HEK293 (cell line): ENCODE measurements around the gene DSP.

ENCODE experiments used
- CTCF ChIA-PET: fragments of 350-600 bp; formaldehyde crosslinking; extraction: SDS; loops from one replicate; lab custom pipeline; 2021; ENCODE audit warnings: antibody characterized with exemption; lab: Yijun Ruan, JAX
- POLR2A ChIA-PET: fragments of 300-600 bp; formaldehyde crosslinking; extraction: SDS; loops from one replicate; lab custom pipeline; 2020; ENCODE audit warnings: antibody characterized with exemption, inconsistent platforms; lab: Yijun Ruan, JAX
- H3K27ac ChIP-seq: fragments of 200-500 bp; sonication (Bioruptor generic); 2 replicates; pipeline ENCODE4 v1.5.1; 2014; ENCODE audit warnings: low read depth, low read length, control low read depth, inconsistent platforms; ENCODE audit errors: extremely low read depth
- H3K36me3 ChIP-seq, 2 experiments: fragments of 200-500 bp in 1 of 2; sonication (Bioruptor generic) in 1 of 2; 1 replicate in 1 of 2; 2 replicates in 1 of 2; pipeline ENCODE4 v1.5.1; 2014 to 2017; ENCODE audit warnings: inconsistent platforms in 2 of 2, low read length in 2 of 2; ENCODE audit not compliant: control insufficient read depth in 2 of 2, insufficient read depth in 1 of 2
- H3K4me1 ChIP-seq: fragments of 200-500 bp; sonication (Bioruptor generic); 2 replicates; pipeline ENCODE4 v1.5.1; 2014; ENCODE audit warnings: mild to moderate bottlenecking, low read length, inconsistent platforms; ENCODE audit not compliant: control insufficient read depth, insufficient read depth
- H3K4me3 ChIP-seq: 2 replicates; pipeline ENCODE4 v1.5.1; 2011; ENCODE audit warnings: low read depth, mild to moderate bottlenecking, control low read depth, low read length, moderate library complexity
- H3K9me3 ChIP-seq: fragments of 200-500 bp; sonication (Bioruptor generic); 2 replicates; pipeline ENCODE4 v1.5.1; 2014; ENCODE audit warnings: low read depth, low read length, inconsistent platforms; ENCODE audit not compliant: control insufficient read depth, insufficient read depth
- MEIS1 ChIP-seq: sonication (generic); formaldehyde crosslinking; IDR thresholded peaks from 2 replicates; pipeline ENCODE4 v1.8.1; 2022; ENCODE audit warnings: missing genetic modification reagents, mild to moderate bottlenecking, borderline replicate concordance
- MZF1 ChIP-seq: fragments of 450-650 bp; formaldehyde crosslinking; IDR thresholded peaks from 2 replicates; pipeline ENCODE4 v1.5.1; 2017; ENCODE audit warnings: missing biosample characterization, missing genetic modification characterization, borderline replicate concordance
- PRDM1 ChIP-seq: fragments of 450-650 bp; formaldehyde crosslinking; IDR thresholded peaks from 2 replicates; pipeline ENCODE4; 2016; ENCODE audit warnings: missing biosample characterization, missing genetic modification characterization
- SCRT2 ChIP-seq: fragments of 450-650 bp; formaldehyde crosslinking; IDR thresholded peaks from 2 replicates; pipeline ENCODE4 v1.5.1; 2016; ENCODE audit warnings: missing biosample characterization, missing genetic modification characterization
- SP2 ChIP-seq: fragments of 450-650 bp; formaldehyde crosslinking; IDR thresholded peaks from 2 replicates; pipeline ENCODE4 v1.5.1; 2016; ENCODE audit warnings: missing biosample characterization, missing genetic modification characterization
- ZFP41 ChIP-seq: fragments of 450-650 bp; formaldehyde crosslinking; IDR thresholded peaks from 2 replicates; pipeline ENCODE4 v1.5.1; 2016; ENCODE audit warnings: missing biosample characterization, missing genetic modification characterization, borderline replicate concordance
- ZNF121 ChIP-seq: fragments of 450-650 bp; formaldehyde crosslinking; IDR thresholded peaks from 2 replicates; pipeline ENCODE4 v1.5.1; 2016; ENCODE audit warnings: missing biosample characterization, missing genetic modification characterization
- ZNF155 ChIP-seq: fragments of 450-650 bp; formaldehyde crosslinking; IDR thresholded peaks from 2 replicates; pipeline ENCODE4 v1.5.1; 2016; ENCODE audit warnings: missing biosample characterization, missing genetic modification characterization
- ZNF157 ChIP-seq: fragments of 450-650 bp; formaldehyde crosslinking; IDR thresholded peaks from 2 replicates; pipeline ENCODE4 v1.5.1; 2016; ENCODE audit warnings: missing biosample characterization, missing genetic modification characterization
- ZNF169 ChIP-seq: fragments of 450-650 bp; formaldehyde crosslinking; IDR thresholded peaks from 2 replicates; pipeline ENCODE4 v1.5.1; 2016; ENCODE audit warnings: missing biosample characterization, missing genetic modification characterization
- ZNF221 ChIP-seq: fragments of 450-650 bp; formaldehyde crosslinking; IDR thresholded peaks from 2 replicates; pipeline ENCODE4 v1.5.1; 2017; ENCODE audit warnings: missing biosample characterization, missing genetic modification characterization, borderline replicate concordance
- ZNF324 ChIP-seq: fragments of 450-650 bp; formaldehyde crosslinking; IDR thresholded peaks from 2 replicates; pipeline ENCODE4 v1.5.1; 2016; ENCODE audit warnings: missing biosample characterization, missing genetic modification characterization
- ZNF623 ChIP-seq: fragments of 450-650 bp; formaldehyde crosslinking; IDR thresholded peaks from 2 replicates; pipeline ENCODE4 v1.5.1; 2016; ENCODE audit warnings: missing biosample characterization, missing genetic modification characterization
- ZNF677 ChIP-seq: fragments of 450-650 bp; IDR thresholded peaks from 2 replicates; pipeline ENCODE4 v1.5.0; 2018; ENCODE audit warnings: missing biosample characterization, mild to moderate bottlenecking, missing genetic modification characterization, moderate library complexity
- ZNF830 ChIP-seq: fragments of 450-650 bp; IDR thresholded peaks from 2 replicates; pipeline ENCODE4 v1.5.0; 2018; ENCODE audit warnings: missing biosample characterization, missing genetic modification characterization, low read depth, mild to moderate bottlenecking, moderate library complexity
- TF ChIP-seq, protein P1 (sequence below): fragments of 450-650 bp; formaldehyde crosslinking; IDR thresholded peaks from 2 replicates; pipeline ENCODE4 v1.5.1; 2016; ENCODE audit warnings: missing biosample characterization, missing genetic modification characterization
- TF ChIP-seq, protein P2 (sequence below): fragments of 450-650 bp; formaldehyde crosslinking; conservative IDR thresholded peaks from 2 replicates; pipeline ENCODE4 v1.5.1; 2016; ENCODE audit warnings: low read depth, missing biosample characterization, missing genetic modification characterization
- TF ChIP-seq, protein P3 (sequence below): fragments of 450-650 bp; formaldehyde crosslinking; IDR thresholded peaks from 2 replicates; pipeline ENCODE4 v1.5.1; 2016; ENCODE audit warnings: missing biosample characterization, missing genetic modification characterization

The DSP gene

DNA sequence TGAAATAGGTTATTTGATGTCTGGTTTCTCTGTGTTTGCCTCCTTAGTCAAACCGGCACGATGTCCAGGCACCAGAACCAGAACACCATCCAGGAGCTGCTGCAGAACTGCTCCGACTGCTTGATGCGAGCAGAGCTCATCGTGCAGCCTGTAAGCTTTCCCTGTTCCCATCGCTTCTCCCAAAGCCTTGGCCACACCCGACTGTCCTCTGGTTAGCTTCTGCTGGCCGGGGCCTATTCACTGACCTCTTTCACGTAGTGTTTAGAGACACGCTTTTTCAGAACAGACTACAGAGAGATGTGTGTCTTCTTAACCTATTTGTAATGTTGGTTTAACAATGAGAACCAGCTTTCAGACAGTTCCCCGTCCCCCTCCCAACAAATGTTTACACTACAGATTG lies 14.2 kb downstream of the DSP start (continued):
- TF ChIP-seq MEIS1 (CRISPR knock-in tag): no peak
- no peak for TF ChIP-seq ZNF623 (tag by site-specific recombination)
- no peak for TF ChIP-seq ZNF121 (tag by site-specific recombination)

DNA sequence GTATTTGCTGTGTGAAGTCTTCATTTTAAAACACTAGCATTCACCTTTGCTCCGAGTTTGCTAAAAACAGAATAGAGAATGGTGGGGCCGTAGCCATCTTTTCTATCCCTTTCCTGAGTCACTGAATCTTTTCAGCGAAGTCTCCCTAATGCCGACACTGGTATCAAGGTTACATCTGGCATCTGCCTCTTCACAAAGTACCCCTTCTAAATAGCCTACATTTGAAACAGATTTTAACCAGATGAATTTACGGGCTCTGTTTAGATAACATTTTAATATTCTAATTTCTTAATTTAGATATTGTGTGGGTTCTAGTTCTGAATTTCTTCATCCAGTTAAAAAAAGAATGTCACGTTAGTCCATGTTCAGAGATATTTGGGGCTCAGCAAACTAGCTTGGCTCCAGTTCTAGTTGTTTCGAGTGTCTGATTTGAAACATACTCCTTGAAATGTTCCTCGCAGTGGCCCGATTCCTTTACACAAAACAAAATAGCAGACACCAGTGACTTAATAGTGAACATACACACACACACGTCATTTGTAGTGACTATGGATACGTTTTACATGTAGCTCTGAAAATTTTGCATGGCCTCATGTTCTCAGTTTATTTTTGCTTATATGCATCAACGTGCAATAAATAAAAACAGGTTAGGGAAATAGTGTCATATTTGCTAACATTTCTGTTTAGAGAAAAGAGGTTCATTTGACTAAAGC lies 15.1 kb downstream of the DSP start:
- Histone ChIP-seq H3K9me3 (no peaks in the 10 kb centered on the region), H3K4me1 (no peaks in the 10 kb centered on the region), H3K36me3 (peaks cover 34 to 56% of the 10 kb centered on the region in 2 experiments), H3K27ac (no peak overlapping the region), H3K4me3 (no peak overlapping the region)
- TF ChIP-seq ZNF157: no peak
- no peak for TF ChIP-seq ZNF324
- TF ChIP-seq, protein P1, sequence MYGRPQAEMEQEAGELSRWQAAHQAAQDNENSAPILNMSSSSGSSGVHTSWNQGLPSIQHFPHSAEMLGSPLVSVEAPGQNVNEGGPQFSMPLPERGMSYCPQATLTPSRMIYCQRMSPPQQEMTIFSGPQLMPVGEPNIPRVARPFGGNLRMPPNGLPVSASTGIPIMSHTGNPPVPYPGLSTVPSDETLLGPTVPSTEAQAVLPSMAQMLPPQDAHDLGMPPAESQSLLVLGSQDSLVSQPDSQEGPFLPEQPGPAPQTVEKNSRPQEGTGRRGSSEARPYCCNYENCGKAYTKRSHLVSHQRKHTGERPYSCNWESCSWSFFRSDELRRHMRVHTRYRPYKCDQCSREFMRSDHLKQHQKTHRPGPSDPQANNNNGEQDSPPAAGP (tag by site-specific recombination): no peak
- TF ChIP-seq ZNF155 (tag by site-specific recombination): no peak
- CTCF ChIA-PET: interaction anchor here (0.6 kb wide), 1 partner anchor 880 kb away, joined by 3 read pairs; no protein-coding TSS in a partner anchor
- POLR2A ChIA-PET: interaction anchor here (2.4 kb wide), 1 partner anchor 167 kb away, joined by 5 read pairs; the partner anchor contains the start of genes CAGE1 and RIOK1

DNA sequence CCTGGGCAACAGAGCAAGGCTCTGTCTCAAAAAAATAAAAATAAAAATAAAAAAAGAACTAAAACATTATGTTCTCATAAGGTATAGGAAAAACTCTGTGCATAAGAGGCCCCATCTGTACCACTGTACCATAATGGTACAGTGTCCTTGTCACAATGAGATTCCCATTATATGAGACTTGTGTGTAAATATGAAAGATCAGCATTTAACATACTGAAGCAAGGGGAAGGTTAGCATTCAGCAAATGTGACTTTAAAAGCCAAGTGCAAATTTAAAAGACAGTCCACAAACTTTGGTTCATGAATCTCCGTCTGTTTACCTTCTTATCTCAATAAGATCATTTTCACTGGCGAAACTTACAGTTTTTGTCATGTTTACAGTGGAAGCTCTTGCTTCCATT lies 16.2 kb downstream of the DSP start:
- Histone ChIP-seq H3K9me3 (no peaks in the 10 kb centered on the region), H3K36me3 (peaks cover 34 to 64% of the 10 kb centered on the region in 2 experiments), H3K4me3 (no peak overlapping the region), H3K4me1 (no peaks in the 10 kb centered on the region), H3K27ac (no peak overlapping the region)
- TF ChIP-seq, protein P2, sequence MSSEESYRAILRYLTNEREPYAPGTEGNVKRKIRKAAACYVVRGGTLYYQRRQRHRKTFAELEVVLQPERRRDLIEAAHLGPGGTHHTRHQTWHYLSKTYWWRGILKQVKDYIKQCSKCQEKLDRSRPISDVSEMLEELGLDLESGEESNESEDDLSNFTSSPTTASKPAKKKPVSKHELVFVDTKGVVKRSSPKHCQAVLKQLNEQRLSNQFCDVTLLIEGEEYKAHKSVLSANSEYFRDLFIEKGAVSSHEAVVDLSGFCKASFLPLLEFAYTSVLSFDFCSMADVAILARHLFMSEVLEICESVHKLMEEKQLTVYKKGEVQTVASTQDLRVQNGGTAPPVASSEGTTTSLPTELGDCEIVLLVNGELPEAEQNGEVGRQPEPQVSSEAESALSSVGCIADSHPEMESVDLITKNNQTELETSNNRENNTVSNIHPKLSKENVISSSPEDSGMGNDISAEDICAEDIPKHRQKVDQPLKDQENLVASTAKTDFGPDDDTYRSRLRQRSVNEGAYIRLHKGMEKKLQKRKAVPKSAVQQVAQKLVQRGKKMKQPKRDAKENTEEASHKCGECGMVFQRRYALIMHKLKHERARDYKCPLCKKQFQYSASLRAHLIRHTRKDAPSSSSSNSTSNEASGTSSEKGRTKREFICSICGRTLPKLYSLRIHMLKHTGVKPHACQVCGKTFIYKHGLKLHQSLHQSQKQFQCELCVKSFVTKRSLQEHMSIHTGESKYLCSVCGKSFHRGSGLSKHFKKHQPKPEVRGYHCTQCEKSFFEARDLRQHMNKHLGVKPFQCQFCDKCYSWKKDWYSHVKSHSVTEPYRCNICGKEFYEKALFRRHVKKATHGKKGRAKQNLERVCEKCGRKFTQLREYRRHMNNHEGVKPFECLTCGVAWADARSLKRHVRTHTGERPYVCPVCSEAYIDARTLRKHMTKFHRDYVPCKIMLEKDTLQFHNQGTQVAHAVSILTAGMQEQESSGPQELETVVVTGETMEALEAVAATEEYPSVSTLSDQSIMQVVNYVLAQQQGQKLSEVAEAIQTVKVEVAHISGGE (tag by site-specific recombination): no peak
- no peak for TF ChIP-seq ZNF677 (tag by site-specific recombination)
- no peak for TF ChIP-seq PRDM1 (tag by site-specific recombination)
- CTCF ChIA-PET: interaction anchor here (0.6 to 0.7 kb wide), 3 partner anchors 265 to 881 kb away, joined by 3 to 4 read pairs (median 3); no protein-coding TSS in a partner anchor
- POLR2A ChIA-PET: interaction anchor here (2.4 kb wide), 1 partner anchor 168 kb away, joined by 5 read pairs; the partner anchor contains the start of genes CAGE1 and RIOK1

DNA sequence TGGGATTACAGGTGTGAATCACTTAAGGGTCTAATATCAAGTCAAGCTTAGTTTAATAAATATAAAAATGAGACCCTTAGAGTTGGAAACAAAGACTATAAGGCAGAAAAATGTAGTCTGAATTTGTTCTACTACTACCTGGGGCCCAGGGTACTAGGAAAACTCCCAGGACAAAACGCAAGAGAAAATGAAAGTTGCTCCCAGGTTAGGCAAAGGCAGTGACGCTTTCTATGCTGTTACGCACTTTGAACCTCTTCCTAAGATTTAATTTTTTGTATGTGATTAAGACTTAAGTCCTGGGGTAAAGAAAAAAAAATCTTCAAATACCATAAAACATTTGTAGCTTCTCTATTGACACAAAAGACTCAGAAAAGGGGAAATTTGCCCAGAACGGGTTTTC lies 17.3 kb downstream of the DSP start:
- no peak overlapping the region for H3K4me3 ChIP-seq

More for the DNA sequence above, 17.3 kb downstream of the DSP start:
- Histone ChIP-seq H3K27ac (no peak overlapping the region), H3K36me3 (peaks cover 45 to 75% of the 10 kb centered on the region in 2 experiments), H3K9me3 (no peaks in the 10 kb centered on the region), H3K4me1 (no peaks in the 10 kb centered on the region)
- CTCF ChIA-PET: no interaction called here
- TF ChIP-seq ZNF169 (tag by site-specific recombination) (no peak), ZFP41 (tag by site-specific recombination) (no peak), SCRT2 (tag by site-specific recombination) (no peak), ZNF830 (tag by site-specific recombination) (no peak), ZNF221 (tag by site-specific recombination) (no peak), MZF1 (tag by site-specific recombination) (no peak), SP2 (no peak)
- TF ChIP-seq, protein P3, sequence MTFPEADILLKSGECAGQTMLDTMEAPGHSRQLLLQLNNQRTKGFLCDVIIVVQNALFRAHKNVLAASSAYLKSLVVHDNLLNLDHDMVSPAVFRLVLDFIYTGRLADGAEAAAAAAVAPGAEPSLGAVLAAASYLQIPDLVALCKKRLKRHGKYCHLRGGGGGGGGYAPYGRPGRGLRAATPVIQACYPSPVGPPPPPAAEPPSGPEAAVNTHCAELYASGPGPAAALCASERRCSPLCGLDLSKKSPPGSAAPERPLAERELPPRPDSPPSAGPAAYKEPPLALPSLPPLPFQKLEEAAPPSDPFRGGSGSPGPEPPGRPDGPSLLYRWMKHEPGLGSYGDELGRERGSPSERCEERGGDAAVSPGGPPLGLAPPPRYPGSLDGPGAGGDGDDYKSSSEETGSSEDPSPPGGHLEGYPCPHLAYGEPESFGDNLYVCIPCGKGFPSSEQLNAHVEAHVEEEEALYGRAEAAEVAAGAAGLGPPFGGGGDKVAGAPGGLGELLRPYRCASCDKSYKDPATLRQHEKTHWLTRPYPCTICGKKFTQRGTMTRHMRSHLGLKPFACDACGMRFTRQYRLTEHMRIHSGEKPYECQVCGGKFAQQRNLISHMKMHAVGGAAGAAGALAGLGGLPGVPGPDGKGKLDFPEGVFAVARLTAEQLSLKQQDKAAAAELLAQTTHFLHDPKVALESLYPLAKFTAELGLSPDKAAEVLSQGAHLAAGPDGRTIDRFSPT: no peak
- POLR2A ChIA-PET: interaction anchor here (0.6 kb wide), 1 partner anchor 591 kb away, joined by 4 read pairs; no protein-coding TSS in a partner anchor
